ENCODE data around the gene USP19. TPM values are rescaled to one million over a fixed set of nuclear protein-coding genes. Genes with fewer than 3 reads are reported as not detected.

The USP19 gene
- total RNA-seq, 2 experiments from 2014 or later, result 49.4 to 69.4 TPM

DNA sequence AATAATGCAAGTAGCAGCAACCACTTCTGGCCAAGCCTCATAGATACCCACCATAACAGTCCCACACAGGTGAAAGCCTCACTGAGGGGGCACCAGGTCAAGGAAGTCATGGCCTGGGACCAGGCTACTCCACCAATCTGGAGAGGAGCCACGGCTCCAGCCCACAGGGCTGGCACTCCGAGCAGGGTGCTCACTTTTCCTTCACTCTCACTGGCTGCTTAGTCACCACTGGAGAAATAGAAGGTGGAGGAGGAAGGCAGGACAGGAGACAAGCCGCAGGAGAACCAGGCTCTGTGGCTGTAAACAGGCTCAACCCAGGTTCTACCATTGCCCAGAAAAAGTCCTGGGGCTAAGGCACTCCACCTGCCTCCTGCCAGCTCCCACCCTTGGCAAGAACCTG, 1.2 kb downstream of the USP19 start:
- DNase-seq (ENCODE audit: low spot score), result no peak
- intact Hi-C loops (cut with micrococcal nuclease; ENCODE audit: unreplicated experiment), result no loop called here
- peaks cover 46% of the 10 kb centered on the region for H3K36me3 ChIP-seq (ENCODE audit: insufficient read depth, low read length)
- peak overlapping the region; percentile 95 for H3K4me2 ChIP-seq (ENCODE audit: low read length)
- no peak overlapping the region for H2AFZ ChIP-seq (ENCODE audit: low read length)
- no peaks in the 10 kb centered on the region for H4K20me1 ChIP-seq (ENCODE audit: insufficient read depth, low read length)
- ChIA-PET POLR2A (interaction anchor here (0.6 kb wide), 1 partner anchor 170 kb away, joined by 3 read pairs; no protein-coding TSS in a partner anchor), CTCF (ENCODE audit: unreplicated experiment) (no interaction called here)
- H3K79me2 ChIP-seq (ENCODE audit: insufficient read depth, low read depth, low read length), result peaks cover 18% of the 10 kb centered on the region
- H3K27ac ChIP-seq (ENCODE audit: low read depth, low read length, poor library complexity, severe bottlenecking), result peak overlapping the region; percentile 83
- no peaks in the 10 kb centered on the region for H3K9me2 ChIP-seq (ENCODE audit: insufficient read depth, low read length)
- H3K9me3 ChIP-seq (ENCODE audit: low read length), result no peaks in the 10 kb centered on the region
- no peak for TF ChIP-seq CTCF (conservative IDR thresholded peaks at IDR 0.05; ENCODE audit: low read length)
- no TSS peak for BruUV-seq (replicated peaks)
- H3K4me1 ChIP-seq (ENCODE audit: insufficient read depth, low read length, poor library complexity, severe bottlenecking), result peaks cover 22% of the 10 kb centered on the region
- peak overlapping the region; percentile 97 for H3K4me3 ChIP-seq (ENCODE audit: low read depth, low read length, poor library complexity, severe bottlenecking)

DNA sequence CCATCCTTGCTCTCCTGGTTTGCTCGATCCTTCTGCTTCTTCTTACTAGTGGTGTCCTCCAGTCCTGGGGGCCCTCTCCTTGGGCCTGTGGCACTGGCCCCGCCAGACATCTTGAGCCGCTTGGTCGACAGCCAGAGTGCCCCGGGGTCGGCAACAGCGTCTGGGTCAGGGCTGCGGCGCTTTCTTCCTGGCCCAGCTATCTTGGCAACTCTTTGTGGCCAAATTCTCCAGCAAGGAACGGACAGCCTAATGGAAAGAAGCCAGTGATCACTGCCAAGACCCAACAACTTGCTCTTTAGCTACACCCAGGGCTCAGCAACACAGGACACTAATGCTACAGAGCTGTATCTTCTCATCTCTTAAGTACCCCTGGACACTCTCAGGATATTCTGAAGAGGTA, 1.6 kb downstream of the USP19 start:
- no peak overlapping the region for H2AFZ ChIP-seq (ENCODE audit: low read length)
- DNase-seq (ENCODE audit: low spot score), result no peak
- intact Hi-C loops (cut with micrococcal nuclease; ENCODE audit: unreplicated experiment), result no loop called here
- H3K79me2 ChIP-seq (ENCODE audit: insufficient read depth, low read depth, low read length), result peaks cover 18% of the 10 kb centered on the region
- TF ChIP-seq EZH2phosphoT487 (IDR thresholded peaks at IDR 0.05; ENCODE audit: borderline replicate concordance, low read depth, low read length), result no peak
- TF ChIP-seq CTCF (conservative IDR thresholded peaks at IDR 0.05; ENCODE audit: low read length), result no peak
- no peaks in the 10 kb centered on the region for H3K9me2 ChIP-seq (ENCODE audit: insufficient read depth, low read length)
- H3K4me3 ChIP-seq (ENCODE audit: low read depth, low read length, poor library complexity, severe bottlenecking), result peak overlapping the region; percentile 97
- peaks cover 22% of the 10 kb centered on the region for H3K4me1 ChIP-seq (ENCODE audit: insufficient read depth, low read length, poor library complexity, severe bottlenecking)
- no peaks in the 10 kb centered on the region for H3K9me3 ChIP-seq (ENCODE audit: low read length)
- peak overlapping the region; percentile 95 for H3K4me2 ChIP-seq (ENCODE audit: low read length)
- no peaks in the 10 kb centered on the region for H4K20me1 ChIP-seq (ENCODE audit: insufficient read depth, low read length)
- H3K27ac ChIP-seq (ENCODE audit: low read depth, low read length, poor library complexity, severe bottlenecking), result no peak overlapping the region
- CTCF ChIA-PET (ENCODE audit: unreplicated experiment), result no interaction called here
- POLR2A ChIA-PET, result interaction anchor here (0.5 to 0.6 kb wide), 2 partner anchors 15 to 169 kb away, joined by 3 to 6 read pairs; no protein-coding TSS in a partner anchor
- BruUV-seq (replicated peaks), result no TSS peak
- peaks cover 50% of the 10 kb centered on the region for H3K36me3 ChIP-seq (ENCODE audit: insufficient read depth, low read length)

GRCh38 chr3:49112262-49112661, 8.4 kb downstream of the USP19 start:
- Histone ChIP-seq H3K4me2 (ENCODE audit: low read length) (no peak overlapping the region), H3K79me2 (ENCODE audit: insufficient read depth, low read depth, low read length) (no peaks in the 10 kb centered on the region), H2AFZ (ENCODE audit: low read length) (no peak overlapping the region), H4K20me1 (ENCODE audit: insufficient read depth, low read length) (no peaks in the 10 kb centered on the region), H3K4me1 (ENCODE audit: insufficient read depth, low read length, poor library complexity, severe bottlenecking) (no peaks in the 10 kb centered on the region), H3K9me3 (ENCODE audit: low read length) (no peaks in the 10 kb centered on the region), H3K36me3 (ENCODE audit: insufficient read depth, low read length) (peaks cover 91% of the 10 kb centered on the region), H3K4me3 (ENCODE audit: low read depth, low read length, poor library complexity, severe bottlenecking) (no peak overlapping the region), H3K9me2 (ENCODE audit: insufficient read depth, low read length) (no peaks in the 10 kb centered on the region), H3K27ac (ENCODE audit: low read depth, low read length, poor library complexity, severe bottlenecking) (no peak overlapping the region)
- POLR2A ChIA-PET, result no interaction called here
- intact Hi-C loops (cut with micrococcal nuclease; ENCODE audit: unreplicated experiment), result no loop called here
- CTCF ChIA-PET (ENCODE audit: unreplicated experiment), result interaction anchor here (1.0 kb wide), 1 partner anchor 18 kb away, joined by 3 read pairs; the partner anchor contains the start of gene QRICH1
- DNase-seq (ENCODE audit: low spot score), result no peak
- BruUV-seq (replicated peaks), result no TSS peak
- TF ChIP-seq EZH2phosphoT487 (IDR thresholded peaks at IDR 0.05; ENCODE audit: borderline replicate concordance, low read depth, low read length) (no peak), CTCF (conservative IDR thresholded peaks at IDR 0.05; ENCODE audit: low read length) (no peak)
